Activated CD8-positive, alpha-beta memory T cell treated with anti-CD3 and anti-CD28 coated beads, Interleukin-2, amount 10 ng/mL, durations not matched to agents 7 days and 5 days (primary cell): Measurements from ENCODE around the gene DENND2A. TPM values are rescaled to one million over a fixed set of nuclear protein-coding genes. Genes with fewer than 3 reads are reported as not detected.
"Not testable (repeated sequence)": the region's sequence is repeated elsewhere in the genome, so short reads cannot be mapped to it uniquely, and the experiment has no call there.

Experiments
- ATAC-seq: fragments of 150-1000 bp; cut with Tn5 transposase; one replicate; pipeline ENCODE4 v1.10.0; 2021; ENCODE audit warnings: moderate library complexity
- CTCF ChIA-PET: fragments of 350-600 bp; sonication (Branson Sonifier 250); formaldehyde crosslinking; loops from one replicate; lab custom pipeline; 2021; ENCODE audit warnings: antibody characterized with exemption; lab: Charles Lee
- DNase-seq: peaks from one replicate; pipeline ENCODE4 v3.0.0-alpha.2; 2020
- H3K27ac Mint-ChIP-seq: one replicate; pipeline ENCODE4 v1.8.0; 2021; ENCODE audit warnings: mild to moderate bottlenecking, mixed read lengths
- H3K27me3 Mint-ChIP-seq: one replicate; pipeline ENCODE4 v1.8.0; 2021; ENCODE audit warnings: mixed read lengths
- H3K36me3 Mint-ChIP-seq: one replicate; pipeline ENCODE4 v1.8.0; 2021; ENCODE audit warnings: mild to moderate bottlenecking, mixed read lengths
- H3K4me1 Mint-ChIP-seq: one replicate; pipeline ENCODE4 v1.8.0; 2021; ENCODE audit warnings: mixed read lengths
- H3K4me3 Mint-ChIP-seq: one replicate; pipeline ENCODE4 v1.8.0; 2021; ENCODE audit warnings: mild to moderate bottlenecking, moderate library complexity, mixed read lengths
- H3K9me3 Mint-ChIP-seq: one replicate; pipeline ENCODE4 v1.8.0; 2022; ENCODE audit warnings: low read depth, mixed read lengths
- total RNA-seq, 2 experiments: library from RNA; stranded (reverse); gene quantifications; one replicate each; pipeline ENCODE4 v1.2.3, GENCODE V29; 2021

The DENND2A gene
- total RNA-seq, 2 experiments from 2014 or later = 0.32 TPM; not detected in 1

DNA sequence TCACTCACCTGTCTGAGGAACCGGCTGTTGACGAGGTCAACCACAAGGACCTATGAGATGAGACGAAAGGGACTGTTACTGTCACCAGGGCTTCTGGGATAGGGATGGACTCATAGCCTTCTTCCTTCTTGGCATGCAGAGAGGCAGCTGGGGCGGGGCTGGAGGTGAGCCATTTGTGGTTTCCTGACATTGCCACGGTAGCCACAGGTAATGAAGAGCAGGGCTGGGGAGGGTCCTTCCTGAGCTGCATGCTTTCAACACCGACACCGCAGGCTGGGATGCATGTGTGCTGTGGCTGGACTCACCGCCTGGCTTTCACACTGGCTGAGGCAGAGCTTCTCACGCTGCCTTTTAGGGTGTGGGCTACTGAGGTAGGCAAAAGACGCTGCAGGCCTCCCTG is 114.9 kb downstream of the DENND2A start:
- CTCF ChIA-PET = interaction anchor here (0.8 to 1.7 kb wide), 3 partner anchors 9 to 49 kb away, joined by 3 to 5 read pairs (median 5); no protein-coding TSS in a partner anchor
- H3K4me3 Mint-ChIP-seq = no peak overlapping the region

DNA sequence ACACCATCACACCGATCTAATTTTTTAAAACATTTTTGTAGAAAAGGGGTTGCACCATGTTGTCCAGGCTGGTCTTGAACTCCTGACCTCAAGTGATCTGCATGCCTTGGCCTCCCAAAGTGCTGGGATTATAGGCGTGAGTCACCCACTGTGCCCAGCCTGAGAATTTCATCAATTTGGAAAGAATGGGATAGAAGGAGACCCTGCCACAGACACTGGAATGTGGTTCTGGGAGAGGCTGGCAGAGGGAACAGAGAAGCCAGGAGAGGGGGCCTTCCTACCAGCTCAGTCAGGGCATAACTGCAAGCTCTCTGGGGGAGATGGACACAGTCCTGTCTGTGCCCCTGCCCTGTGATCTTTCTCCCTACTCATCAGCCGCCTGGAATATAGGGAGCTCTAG is 119.2 kb downstream of the DENND2A start:
- Mint-ChIP-seq H3K36me3 (no peaks in the 10 kb centered on the region), H3K4me3 (no peak overlapping the region), H3K4me1 (peaks cover 15% of the 10 kb centered on the region), H3K9me3 (no peaks in the 10 kb centered on the region), H3K27me3 (peaks cover 17% of the 10 kb centered on the region), H3K27ac (no peak overlapping the region)
- DNase-seq = no peak
- no peak for ATAC-seq
- CTCF ChIA-PET = interaction anchor here (1.2 kb wide), 1 partner anchor 16 kb away, joined by 3 read pairs; no protein-coding TSS in a partner anchor

More for the DNA sequence above, 114.9 kb downstream of the DENND2A start:
- DNase-seq (peak; percentile 72), ATAC-seq (peak; percentile 74)
- Mint-ChIP-seq H3K27me3 (peaks cover 14% of the 10 kb centered on the region), H3K9me3 (no peaks in the 10 kb centered on the region), H3K27ac (no peak overlapping the region), H3K4me1 (peaks cover 16% of the 10 kb centered on the region), H3K36me3 (no peaks in the 10 kb centered on the region)

DNA sequence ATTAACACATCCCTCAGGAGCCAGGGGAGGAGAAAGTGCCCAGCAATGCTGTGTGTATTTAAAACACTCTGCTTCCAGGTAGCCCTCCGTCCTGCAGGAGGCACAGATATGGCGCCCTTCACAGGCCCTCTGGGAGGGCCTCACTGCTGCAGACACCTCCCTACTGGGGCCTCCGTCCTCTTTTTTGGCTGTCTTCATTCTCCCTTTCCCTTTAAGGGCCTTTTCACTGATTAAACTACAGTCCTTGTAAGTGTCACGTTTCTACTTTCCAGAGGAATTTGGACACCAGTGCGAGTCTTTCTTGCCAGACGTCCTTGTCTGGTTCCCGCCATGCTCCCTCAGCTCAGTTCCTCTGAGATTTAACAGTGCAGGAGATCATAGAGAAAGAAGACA is 121.6 kb downstream of the DENND2A start:
- H3K9me3 Mint-ChIP-seq = no peaks in the 10 kb centered on the region
- H3K27me3 Mint-ChIP-seq = peaks cover 27% of the 10 kb centered on the region
- H3K36me3 Mint-ChIP-seq = no peaks in the 10 kb centered on the region
- H3K27ac Mint-ChIP-seq = no peak overlapping the region
- peaks cover 4% of the 10 kb centered on the region for H3K4me1 Mint-ChIP-seq
- H3K4me3 Mint-ChIP-seq = no peak overlapping the region
- no peak for DNase-seq
- ATAC-seq = no peak
- CTCF ChIA-PET = interaction anchor here (1.5 kb wide), 1 partner anchor 135 kb away, joined by 5 read pairs; no protein-coding TSS in a partner anchor

DNA sequence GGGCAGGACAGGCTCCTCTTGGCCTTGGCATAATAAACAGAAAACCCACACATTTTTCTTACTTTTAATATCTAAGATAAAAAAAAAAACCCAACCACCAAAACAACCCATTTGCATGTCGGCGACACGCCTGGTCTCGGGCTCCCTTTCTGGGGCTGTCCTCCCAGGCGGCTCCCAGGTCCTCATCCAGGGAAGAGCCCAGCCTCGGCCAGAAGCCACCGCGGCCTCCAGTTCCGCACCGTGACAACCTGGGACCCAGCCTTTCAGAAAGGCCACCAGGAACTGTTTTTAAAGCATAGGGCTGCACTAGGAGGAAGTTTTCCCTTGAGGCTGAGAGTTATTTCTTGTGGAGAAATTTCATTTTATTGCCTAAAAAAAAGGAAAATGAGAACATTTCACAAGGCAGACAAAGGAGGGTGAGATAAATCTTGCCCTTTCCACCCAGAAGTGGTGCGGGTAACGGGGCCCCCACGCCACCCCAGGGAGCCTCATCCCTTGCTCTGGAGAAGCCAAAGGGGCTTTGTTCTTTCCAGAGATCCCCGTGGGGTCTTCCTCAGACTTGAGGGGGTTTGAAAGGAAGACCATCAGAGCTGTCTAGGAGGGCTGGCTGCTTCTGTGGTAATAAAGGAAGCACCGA is 122.1 kb downstream of the DENND2A start:
- no peak for DNase-seq
- ATAC-seq = no peak
- CTCF ChIA-PET = interaction anchor here (0.6 to 2.8 kb wide), 9 partner anchors 12 to 496 kb away, joined by 3 to 14 read pairs (median 5); partner anchors contain the start of gene MRPS33
- peaks cover 28% of the 10 kb centered on the region for H3K27me3 Mint-ChIP-seq
- H3K27ac Mint-ChIP-seq = no peak overlapping the region
- H3K36me3 Mint-ChIP-seq = no peaks in the 10 kb centered on the region
- H3K4me3 Mint-ChIP-seq = no peak overlapping the region
- H3K9me3 Mint-ChIP-seq = no peaks in the 10 kb centered on the region
- H3K4me1 Mint-ChIP-seq = peaks cover 4% of the 10 kb centered on the region

DNA sequence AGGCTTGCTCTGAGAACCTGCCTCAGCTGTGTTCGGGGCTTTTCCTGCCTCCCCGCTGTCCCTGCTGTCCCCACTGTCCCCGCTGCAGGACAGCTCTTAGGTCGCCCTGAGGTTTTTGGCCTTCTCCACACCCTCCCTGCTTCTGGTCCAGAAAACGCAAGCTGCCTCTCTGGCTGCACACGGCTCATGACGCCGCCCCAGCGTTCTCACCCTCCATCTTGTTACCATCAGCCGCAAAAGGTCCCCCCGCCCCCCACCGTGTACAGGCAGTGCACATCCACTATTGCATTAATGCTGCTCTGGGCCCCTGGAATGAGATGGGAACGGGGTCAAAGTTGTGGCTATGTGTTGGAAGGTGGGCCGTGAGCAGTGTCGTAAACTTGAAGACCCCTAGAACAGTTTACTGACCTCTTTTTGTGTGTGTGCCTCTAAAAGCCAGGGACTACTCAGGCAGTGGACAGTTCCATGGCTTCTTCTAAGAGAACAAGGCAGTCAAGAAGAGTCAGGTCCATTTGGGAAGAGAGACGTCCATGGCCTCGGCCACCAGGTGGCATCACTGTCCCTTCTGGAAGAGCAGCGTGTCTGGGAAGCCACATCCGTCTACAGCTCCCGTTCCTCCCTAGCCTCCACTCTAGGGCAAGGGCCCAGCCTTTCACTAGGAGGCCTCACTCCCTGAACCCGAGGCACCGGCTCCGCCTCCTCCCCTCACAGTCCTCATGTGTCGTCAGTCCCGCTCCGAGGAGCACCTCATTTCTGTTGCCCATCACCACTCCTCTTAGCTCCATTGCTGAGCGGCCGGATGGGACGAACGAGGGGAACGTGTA is 122.9 kb downstream of the DENND2A start:
- Mint-ChIP-seq H3K4me1 (peaks cover 4% of the 10 kb centered on the region), H3K27me3 (peaks cover 28% of the 10 kb centered on the region), H3K4me3 (no peak overlapping the region), H3K9me3 (no peaks in the 10 kb centered on the region), H3K36me3 (no peaks in the 10 kb centered on the region), H3K27ac (no peak overlapping the region)
- ATAC-seq (peak; percentile 79), DNase-seq (peak; percentile 78)
- CTCF ChIA-PET = interaction anchor here (0.6 to 2.8 kb wide), 11 partner anchors 8 to 497 kb away, joined by 3 to 14 read pairs (median 4); partner anchors contain the start of gene MRPS33

DNA sequence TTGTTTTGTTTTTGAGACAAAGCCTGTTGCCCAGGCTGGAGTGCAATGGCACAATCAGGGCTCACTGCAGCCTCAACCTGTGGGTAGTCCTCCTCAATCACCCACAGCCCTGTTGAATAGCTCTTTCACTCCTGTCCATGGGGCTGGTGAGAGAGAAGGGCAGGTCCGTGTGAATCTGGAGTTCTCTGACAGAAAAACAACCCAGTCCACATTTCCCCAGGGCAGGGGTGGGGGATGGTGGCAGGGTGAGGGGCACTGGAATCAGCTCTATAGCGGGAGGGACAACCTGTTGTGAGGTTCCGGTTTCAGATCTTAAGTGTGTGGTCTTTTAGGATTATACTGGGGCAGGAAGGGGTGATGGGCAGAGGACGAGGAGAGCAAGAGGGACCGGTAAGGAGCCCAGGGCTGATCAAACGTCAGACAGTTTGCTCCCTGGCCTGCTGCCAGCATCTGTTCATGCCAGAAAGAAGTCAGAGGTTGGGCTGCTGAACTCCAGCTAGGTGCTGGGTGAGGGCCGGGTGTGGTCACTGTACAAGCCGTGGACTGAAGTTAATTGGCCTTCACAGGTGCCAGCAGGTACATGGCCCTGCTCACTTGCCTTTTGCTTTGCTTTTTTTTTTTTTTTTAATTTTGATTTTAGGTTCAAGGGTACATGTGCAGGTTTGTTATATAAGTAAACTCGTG is 128.2 kb downstream of the DENND2A start:
- ATAC-seq (no peak), DNase-seq (no peak)
- CTCF ChIA-PET = interaction anchor here (2.1 kb wide), 1 partner anchor 140 kb away, joined by 5 read pairs; no protein-coding TSS in a partner anchor
- H3K27me3 Mint-ChIP-seq = peaks cover 18% of the 10 kb centered on the region
- H3K4me3 Mint-ChIP-seq = no peak overlapping the region
- no peak overlapping the region for H3K27ac Mint-ChIP-seq
- no peaks in the 10 kb centered on the region for H3K4me1 Mint-ChIP-seq
- H3K36me3 Mint-ChIP-seq = no peaks in the 10 kb centered on the region
- H3K9me3 Mint-ChIP-seq = no peaks in the 10 kb centered on the region

DNA sequence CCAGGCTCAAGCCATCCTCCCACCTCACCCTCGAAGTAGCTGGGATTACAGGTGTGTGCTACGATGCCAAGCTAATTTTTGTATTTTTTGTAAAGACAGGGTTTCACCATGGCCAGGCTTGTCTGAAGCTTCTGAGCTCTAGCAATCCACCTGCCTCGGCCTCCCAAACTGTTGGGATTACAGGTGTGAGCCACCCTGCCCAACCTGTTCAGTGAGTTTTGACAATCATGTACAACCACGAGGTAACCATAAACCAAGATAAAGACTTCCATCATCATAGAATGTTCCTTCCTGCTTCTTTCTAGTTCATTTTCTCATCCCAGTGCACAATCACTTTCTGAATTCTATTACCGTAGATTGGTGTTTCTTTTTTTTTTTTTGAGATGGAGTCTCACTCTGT is 130.8 kb downstream of the DENND2A start:
- H3K9me3 Mint-ChIP-seq = no peaks in the 10 kb centered on the region
- no peaks in the 10 kb centered on the region for H3K36me3 Mint-ChIP-seq
- H3K4me1 Mint-ChIP-seq = no peaks in the 10 kb centered on the region
- no peak for DNase-seq
- CTCF ChIA-PET = no interaction called here
- no peak overlapping the region for H3K4me3 Mint-ChIP-seq
- ATAC-seq = no peak
- peaks cover 5% of the 10 kb centered on the region for H3K27me3 Mint-ChIP-seq
- H3K27ac Mint-ChIP-seq = no peak overlapping the region

DNA sequence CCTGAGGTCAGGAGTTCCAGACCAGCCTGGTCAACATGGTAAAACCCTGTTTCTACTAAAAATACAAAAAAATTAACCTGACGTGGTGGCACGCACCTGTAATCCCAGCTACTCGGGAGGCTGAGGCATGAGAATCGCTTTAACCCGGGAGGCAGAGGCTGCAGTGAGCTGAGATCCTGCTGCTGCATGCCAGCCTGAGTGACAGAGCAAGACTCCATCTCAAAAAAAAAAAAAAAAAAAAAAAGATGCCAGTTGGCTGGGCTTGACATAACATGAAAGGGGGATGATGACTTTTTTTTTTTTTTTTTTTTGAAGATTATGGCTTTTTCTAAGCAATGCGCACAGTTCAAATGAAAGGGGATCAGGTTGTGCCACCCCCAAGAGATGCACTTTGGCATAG is 133.1 kb downstream of the DENND2A start:
- CTCF ChIA-PET = interaction anchor here (1.1 to 1.3 kb wide), 2 partner anchors 10 to 64 kb away, joined by 3 to 4 read pairs; no protein-coding TSS in a partner anchor
- not testable (repeated sequence) for H3K27ac Mint-ChIP-seq, H3K36me3 Mint-ChIP-seq, H3K4me3 Mint-ChIP-seq, H3K4me1 Mint-ChIP-seq, H3K27me3 Mint-ChIP-seq, DNase-seq, H3K9me3 Mint-ChIP-seq, ATAC-seq

DNA sequence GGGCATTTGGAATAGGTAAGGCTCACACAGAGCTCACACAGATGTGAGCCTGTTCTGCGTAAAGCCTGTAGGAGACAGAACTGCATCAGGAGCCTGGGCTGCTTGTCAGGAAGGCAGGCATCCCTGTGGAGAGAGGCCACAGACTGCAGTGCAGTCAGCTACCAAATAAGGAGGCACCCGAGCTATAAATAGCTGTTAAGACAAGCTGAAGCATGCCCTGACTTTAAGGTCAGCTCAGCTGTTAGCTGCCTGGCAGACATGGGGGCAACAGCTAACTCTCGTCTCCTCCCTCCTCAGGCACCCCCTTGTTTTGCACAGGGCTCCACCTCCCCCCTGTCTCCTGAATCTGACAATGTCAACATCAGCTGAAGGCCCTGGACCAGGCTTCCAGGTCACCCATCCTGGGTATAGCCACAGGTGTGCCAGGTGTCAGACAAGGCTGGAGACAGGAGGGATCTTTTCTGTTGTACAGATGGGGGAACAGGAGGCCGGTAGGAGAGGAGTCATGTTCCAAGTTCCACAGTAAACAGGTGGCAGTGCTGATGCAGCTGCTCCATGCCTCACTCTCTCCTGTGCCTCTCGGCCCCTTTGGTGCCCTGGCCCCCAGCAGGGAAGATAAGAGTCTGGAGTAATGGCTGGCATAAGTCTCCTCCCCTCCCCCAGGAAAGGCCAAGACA is 133.7 kb downstream of the DENND2A start:
- no peak overlapping the region for H3K27ac Mint-ChIP-seq
- H3K36me3 Mint-ChIP-seq = no peaks in the 10 kb centered on the region
- CTCF ChIA-PET = interaction anchor here (1.1 kb wide), 1 partner anchor 11 kb away, joined by 3 read pairs; no protein-coding TSS in a partner anchor
- H3K9me3 Mint-ChIP-seq = no peaks in the 10 kb centered on the region
- no peak overlapping the region for H3K4me3 Mint-ChIP-seq
- no peaks in the 10 kb centered on the region for H3K4me1 Mint-ChIP-seq
- DNase-seq (no peak), ATAC-seq (no peak)
- peaks cover 3% of the 10 kb centered on the region for H3K27me3 Mint-ChIP-seq

DNA sequence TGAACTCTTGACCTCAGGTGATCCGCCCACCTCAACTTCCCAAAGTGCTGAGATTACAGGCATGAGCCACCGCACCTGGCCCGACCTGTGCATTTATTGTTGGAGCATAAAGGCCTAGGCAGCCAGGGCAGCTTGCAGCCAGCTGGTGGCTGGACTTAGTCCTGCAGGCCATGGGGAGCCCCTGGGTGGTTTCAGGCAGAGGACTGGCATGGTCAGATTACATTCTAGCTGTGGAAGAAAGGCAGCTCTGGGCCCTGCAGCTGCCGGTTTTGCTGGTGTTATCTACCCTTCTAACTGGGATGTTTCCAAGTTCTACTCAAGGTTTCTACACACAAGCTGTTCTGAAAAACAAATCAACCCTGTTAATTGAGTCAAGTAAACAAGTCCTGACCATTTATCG is 138.6 kb downstream of the DENND2A start:
- no peak for ATAC-seq
- H3K4me3 Mint-ChIP-seq = no peak overlapping the region
- H3K36me3 Mint-ChIP-seq = no peaks in the 10 kb centered on the region
- no peak overlapping the region for H3K27ac Mint-ChIP-seq
- H3K4me1 Mint-ChIP-seq = no peaks in the 10 kb centered on the region
- CTCF ChIA-PET = no interaction called here
- no peak for DNase-seq
- peaks cover 3% of the 10 kb centered on the region for H3K27me3 Mint-ChIP-seq
- H3K9me3 Mint-ChIP-seq = no peaks in the 10 kb centered on the region

DNA sequence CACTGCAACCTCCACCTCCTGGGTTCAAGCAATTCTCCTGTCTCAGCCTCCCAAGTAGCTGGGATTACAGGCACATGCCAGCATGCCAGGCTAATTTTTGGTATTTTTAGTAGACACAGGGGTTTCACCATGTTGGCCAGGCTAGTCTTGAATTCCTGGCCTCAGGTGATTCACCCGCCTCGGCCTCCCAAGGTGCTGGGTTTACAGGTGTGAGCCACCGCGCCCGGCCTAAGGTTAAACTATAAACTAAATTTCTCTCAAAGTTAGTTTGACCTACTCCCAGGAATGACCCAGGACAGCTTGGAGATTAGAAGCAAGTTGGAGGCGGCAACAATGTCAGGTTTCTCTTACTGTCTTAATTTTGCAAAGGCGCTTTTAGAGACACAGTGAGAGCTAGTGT is 142.8 kb downstream of the DENND2A start:
- not testable (repeated sequence) for ATAC-seq, H3K4me1 Mint-ChIP-seq, DNase-seq, H3K9me3 Mint-ChIP-seq, H3K27ac Mint-ChIP-seq, H3K27me3 Mint-ChIP-seq, H3K36me3 Mint-ChIP-seq, H3K4me3 Mint-ChIP-seq
- CTCF ChIA-PET = interaction anchor here (1.1 kb wide), 1 partner anchor 21 kb away, joined by 5 read pairs; no protein-coding TSS in a partner anchor

DNA sequence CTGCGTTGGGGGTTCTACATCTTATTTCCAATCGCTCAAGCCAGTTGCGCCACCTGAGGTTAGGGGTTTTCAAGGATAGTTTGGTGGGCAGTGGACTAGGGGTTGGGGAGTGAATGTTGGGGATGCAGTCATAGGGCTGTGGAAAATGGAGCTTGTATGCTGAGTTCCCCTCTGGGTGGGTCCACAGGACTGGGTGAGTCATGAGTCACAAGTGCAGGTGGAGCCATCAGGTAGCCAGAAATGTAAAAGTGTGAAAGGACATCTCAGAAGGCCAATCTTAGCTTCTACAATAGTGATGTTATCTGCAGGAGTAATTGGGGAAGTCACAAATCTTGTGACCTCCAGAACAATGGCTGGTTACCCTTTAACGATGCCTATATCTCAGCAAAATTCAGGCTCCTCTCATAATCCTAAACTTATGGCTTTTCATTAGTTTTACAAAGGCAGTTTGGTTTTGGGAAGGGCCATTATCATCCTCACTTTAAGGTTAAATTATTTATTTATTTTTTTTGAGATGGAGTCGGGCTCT is 143.3 kb downstream of the DENND2A start:
- ATAC-seq = no peak
- no peak for DNase-seq
- Mint-ChIP-seq H3K4me3 (no peak overlapping the region), H3K4me1 (no peaks in the 10 kb centered on the region), H3K27me3 (peaks cover 2% of the 10 kb centered on the region), H3K9me3 (no peaks in the 10 kb centered on the region), H3K36me3 (no peaks in the 10 kb centered on the region), H3K27ac (no peak overlapping the region)
- CTCF ChIA-PET = interaction anchor here (1.1 kb wide), 1 partner anchor 20 kb away, joined by 5 read pairs; no protein-coding TSS in a partner anchor
